Testis (tissue), 2 donors: ENCODE measurements around the gene CMKLR1.

Experiments
- CTCF ChIP-seq, 3 experiments: fragments of 450-650 bp in 2 of 3; fragments of 200-600 bp in 1 of 3; sonication (generic) in 1 of 3; IDR thresholded peaks; one replicate each; pipeline ENCODE4 v1.5.1; 2016 to 2019; ENCODE audit warnings: antibody characterized with exemption in 3 of 3, mild to moderate bottlenecking in 2 of 3, moderate library complexity in 1 of 3
- POLR2A ChIP-seq: fragments of 450-650 bp; IDR thresholded peaks from one replicate; pipeline ENCODE4 v1.6.1; 2017; ENCODE audit warnings: antibody characterized with exemption, mild to moderate bottlenecking, moderate library complexity

- TF ChIP-seq CTCF (IDR thresholded peaks at IDR 0.05), result no peak
- TF ChIP-seq POLR2A, result no peak
Measured at GRCh38 chr12:108299516-108299915, 39.6 kb downstream of the CMKLR1 start.
